OCI-LY1 (cell line): ENCODE data around the gene ARHGEF25.

Source experiments
- EZH2 ChIP-seq: fragments of 200-600 bp; sonication (generic), shearing (Covaris generic); IDR thresholded peaks from 2 replicates; pipeline ENCODE4 v1.8.0; 2017; ENCODE audit warnings: borderline replicate concordance, mixed run types, mild to moderate bottlenecking, antibody characterized with exemption, low read length, moderate library complexity, mixed read lengths
- TF ChIP-seq, protein P1 (sequence below): fragments of 200-600 bp; sonication (generic), shearing (Covaris generic); IDR thresholded peaks from 2 replicates; pipeline ENCODE4 v1.5.1; 2017; ENCODE audit warnings: mild to moderate bottlenecking, antibody characterized with exemption, low read length, moderate library complexity, mixed read lengths

DNA sequence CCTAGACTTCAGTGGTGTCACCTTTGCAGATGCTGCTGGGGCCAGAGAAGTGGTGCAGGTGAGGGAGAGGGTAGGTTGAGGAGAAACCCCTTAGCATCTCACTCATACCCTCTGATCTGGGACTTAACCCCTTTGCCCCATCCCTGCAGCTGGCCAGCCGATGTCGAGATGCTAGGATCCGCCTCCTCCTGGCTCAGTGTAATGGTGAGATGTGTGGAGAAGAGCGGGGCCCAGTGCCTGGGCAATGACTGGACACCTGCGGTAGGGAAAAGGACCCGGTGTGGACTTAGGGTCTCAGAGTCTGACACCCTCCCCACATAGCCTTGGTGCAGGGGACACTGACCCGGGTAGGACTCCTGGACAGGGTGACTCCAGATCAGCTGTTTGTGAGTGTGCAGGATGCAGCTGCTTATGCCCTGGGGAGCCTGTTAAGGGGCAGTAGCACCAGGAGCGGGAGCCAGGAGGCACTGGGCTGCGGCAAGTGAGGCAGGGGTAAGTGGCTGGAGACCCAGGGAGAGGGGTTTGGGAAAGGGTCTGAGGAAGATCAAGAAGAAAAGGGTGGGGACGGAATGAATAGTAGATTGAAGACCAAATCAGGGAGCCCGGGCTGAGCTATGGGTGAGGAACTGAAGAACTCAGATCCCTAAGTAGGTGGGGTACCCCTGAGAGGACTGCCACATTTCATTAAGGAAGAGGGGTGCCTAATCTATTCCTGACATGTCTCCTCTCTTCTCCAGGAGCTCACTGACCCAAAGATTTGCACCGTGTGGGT, 14.2 kb downstream of the ARHGEF25 start:
- TF ChIP-seq, protein P1, sequence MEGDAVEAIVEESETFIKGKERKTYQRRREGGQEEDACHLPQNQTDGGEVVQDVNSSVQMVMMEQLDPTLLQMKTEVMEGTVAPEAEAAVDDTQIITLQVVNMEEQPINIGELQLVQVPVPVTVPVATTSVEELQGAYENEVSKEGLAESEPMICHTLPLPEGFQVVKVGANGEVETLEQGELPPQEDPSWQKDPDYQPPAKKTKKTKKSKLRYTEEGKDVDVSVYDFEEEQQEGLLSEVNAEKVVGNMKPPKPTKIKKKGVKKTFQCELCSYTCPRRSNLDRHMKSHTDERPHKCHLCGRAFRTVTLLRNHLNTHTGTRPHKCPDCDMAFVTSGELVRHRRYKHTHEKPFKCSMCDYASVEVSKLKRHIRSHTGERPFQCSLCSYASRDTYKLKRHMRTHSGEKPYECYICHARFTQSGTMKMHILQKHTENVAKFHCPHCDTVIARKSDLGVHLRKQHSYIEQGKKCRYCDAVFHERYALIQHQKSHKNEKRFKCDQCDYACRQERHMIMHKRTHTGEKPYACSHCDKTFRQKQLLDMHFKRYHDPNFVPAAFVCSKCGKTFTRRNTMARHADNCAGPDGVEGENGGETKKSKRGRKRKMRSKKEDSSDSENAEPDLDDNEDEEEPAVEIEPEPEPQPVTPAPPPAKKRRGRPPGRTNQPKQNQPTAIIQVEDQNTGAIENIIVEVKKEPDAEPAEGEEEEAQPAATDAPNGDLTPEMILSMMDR, result no peak
- TF ChIP-seq EZH2, result no peak
